Limb (tissue), 2 donors: ENCODE data around the gene PPP1R14C.
"Not testable (repeated sequence)": the region's sequence is repeated elsewhere in the genome, so short reads cannot be mapped to it uniquely, and the experiment has no call there.

ENCODE experiments used
- DNase-seq, 2 donors: peaks; one replicate each; pipeline ENCODE4 v3.0.0-alpha.2; 2016; ENCODE audit errors: extremely low spot score in 2 of 2

Gene PPP1R14C

DNA sequence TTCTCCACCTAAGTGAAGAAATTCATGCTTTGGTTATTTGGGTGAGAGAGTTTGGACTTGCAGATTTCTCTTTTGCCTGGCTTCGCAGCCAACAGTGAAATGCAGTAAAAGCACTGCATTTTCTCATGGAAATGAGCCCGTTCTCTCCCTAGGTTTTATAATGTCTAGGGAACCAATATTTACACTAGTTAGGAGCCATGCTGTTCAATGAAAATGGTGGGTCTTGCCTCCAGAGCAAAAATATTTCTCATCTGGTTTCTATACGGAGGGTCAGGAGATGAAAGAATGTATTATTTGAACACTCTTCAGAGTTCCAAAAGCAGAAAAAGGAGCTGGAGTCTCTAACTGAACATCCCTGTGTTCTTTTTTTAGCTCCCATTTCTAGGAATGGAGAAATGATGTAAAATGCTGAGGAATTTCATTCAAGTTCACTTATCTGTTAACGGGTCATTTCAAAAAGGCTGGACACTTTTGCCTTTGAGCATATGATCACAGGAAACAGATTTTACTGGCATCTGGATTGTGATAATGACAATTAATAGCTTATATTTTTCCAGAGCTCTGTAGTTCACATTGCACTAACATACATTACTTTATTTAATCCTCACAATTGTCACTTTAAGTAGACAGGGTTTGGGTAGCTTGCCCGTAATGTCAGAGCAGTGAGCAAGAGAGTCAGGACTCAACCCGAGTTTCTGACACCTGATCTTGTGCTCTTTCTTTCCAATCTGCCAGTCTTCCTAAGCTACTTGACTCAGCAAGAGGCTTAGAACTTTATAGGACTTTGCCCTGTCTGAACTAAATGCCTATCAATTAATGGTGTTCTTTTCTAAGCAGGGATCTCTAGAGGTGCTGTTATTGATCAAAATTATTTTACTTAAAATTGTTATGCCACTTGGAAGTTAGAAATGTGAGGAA lies 78.0 kb downstream of the PPP1R14C start:
- DNase-seq = no peak

- DNase-seq = no peak
Observed at GRCh38 chr6:150224820-150225219, 82.0 kb downstream of the PPP1R14C start.

DNA sequence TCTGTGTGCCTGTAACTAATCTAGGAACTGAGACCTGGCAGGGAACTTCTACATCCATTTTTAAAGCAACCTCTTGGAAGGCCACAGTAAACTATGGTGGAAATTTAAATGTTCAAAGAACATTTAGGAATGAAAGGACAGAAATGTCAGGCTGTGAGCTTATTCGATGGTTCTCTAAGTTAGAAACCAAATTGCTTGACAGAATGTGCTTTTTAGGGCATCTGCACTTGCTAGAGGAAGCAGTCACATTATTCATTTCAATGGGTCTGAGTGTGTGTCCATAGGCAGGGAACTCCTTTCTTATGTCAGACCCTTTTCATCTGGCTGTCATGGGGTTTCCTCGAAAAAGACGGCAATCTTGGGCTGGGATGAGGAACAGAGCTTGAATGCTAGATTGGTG lies 84.4 kb downstream of the PPP1R14C start:
- DNase-seq = no peak

DNA sequence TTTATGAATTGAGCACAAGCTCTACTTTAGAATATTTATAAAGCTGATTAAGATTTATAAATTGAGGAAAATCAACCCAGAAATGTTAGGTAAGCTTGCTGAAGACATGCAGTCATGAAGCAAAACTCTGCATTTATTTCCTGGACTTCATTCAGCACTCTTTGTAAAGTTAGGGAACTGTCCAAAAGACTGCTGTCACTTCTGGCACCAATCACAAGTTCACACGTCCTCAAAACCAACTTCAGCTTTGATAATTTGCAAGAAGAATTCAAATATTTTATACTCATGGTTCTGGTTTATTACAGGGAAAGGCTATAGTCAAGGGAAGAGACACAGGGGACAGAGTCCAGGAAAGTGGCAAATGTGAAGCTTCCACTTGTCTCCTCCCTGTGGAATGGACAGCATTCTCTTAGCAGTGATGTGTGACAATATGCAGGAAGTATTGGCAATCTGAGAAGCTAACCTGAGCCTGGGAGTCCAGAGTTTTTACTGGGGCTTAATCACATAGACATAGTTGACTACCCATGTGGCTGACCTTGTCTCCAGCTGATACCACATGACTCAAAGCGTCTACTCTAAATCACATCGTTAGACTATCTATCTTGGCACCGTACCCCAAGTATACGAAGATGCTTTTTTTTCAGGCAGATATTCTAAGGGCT lies 85.4 kb downstream of the PPP1R14C start:
- DNase-seq = no peak

GRCh38 chr6:150229436-150230163 lies 86.8 kb downstream of the PPP1R14C start:
- DNase-seq = no peak

DNA sequence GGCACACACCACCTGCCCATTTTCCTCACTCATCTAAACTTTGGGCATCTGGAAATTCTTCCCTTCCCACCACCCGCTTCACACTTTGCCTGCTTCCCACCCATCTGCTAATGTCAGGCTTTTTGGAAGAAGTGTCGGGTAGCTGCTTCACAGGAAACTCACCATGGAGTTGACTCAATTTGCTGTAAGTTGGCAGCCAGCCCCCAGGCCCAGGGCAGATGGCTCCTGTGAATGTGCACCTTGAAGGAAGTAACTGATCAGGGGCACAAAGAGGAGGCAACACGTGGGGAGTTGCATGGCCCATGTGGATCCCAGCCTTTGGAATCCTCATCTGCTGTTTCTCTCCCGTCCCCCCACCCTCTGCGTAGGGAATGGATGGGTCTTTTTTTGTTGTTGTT lies 87.3 kb downstream of the PPP1R14C start:
- no peak for DNase-seq

DNA sequence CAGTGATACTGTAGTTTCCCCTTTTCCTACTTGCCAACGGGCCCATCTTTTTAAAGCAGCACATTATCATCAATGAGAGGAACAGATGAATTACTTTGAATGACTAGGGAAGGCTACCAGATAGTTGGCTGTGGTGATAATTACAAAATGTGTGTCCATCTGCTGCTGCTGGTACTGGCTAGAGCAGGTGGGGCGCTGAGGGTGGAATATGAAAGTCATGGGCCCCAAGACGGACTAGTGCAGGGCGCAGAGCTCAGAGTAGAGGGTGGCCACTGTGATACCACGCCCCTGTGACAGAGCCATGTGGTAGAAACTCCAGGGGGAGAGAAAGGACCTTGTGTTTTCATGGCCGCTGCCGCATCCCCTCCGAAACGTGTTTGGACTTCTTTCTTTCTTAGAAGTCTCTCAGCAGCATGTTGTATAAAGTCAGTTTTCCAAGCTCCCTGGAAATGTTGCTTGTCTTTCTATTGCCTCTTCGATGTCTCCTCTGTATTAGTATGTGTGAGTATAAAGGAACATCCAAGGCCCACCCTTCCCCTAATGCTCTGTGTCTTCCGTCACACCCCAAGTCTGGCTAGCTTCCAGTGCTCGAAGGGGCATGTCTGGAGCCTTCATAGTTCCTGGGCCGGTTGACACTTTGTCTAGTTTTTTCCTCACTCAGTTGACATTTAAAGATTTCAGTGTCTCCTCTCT lies 88.1 kb downstream of the PPP1R14C start:
- DNase-seq = no peak

- no peak for DNase-seq
Observed at GRCh38 chr6:150231525-150231850, 88.6 kb downstream of the PPP1R14C start.

DNA sequence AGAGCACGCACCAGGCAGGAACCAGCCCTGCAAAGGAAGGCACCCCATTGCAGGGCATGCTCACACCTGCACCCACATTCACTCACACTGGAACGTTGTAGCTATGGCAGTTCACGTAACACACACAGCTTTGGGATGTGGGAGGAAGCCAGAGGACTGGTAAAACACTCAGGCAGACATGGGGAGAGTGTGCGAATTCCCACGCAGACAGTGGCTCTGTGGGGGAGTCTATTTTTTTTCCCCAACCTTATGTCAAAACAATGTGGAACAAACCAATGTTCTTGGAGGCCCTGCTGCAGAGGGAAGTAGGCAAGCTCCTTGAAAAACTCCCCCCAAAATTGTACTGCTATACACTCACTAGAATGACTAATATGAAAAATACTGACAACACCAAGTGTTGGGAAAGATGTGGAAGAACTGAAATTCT lies 91.0 kb downstream of the PPP1R14C start:
- no peak for DNase-seq

- no peak for DNase-seq
Observed at GRCh38 chr6:150235218-150235617, 92.4 kb downstream of the PPP1R14C start.

GRCh38 chr6:150236114-150236513 lies 93.3 kb downstream of the PPP1R14C start:
- no peak for DNase-seq

DNA sequence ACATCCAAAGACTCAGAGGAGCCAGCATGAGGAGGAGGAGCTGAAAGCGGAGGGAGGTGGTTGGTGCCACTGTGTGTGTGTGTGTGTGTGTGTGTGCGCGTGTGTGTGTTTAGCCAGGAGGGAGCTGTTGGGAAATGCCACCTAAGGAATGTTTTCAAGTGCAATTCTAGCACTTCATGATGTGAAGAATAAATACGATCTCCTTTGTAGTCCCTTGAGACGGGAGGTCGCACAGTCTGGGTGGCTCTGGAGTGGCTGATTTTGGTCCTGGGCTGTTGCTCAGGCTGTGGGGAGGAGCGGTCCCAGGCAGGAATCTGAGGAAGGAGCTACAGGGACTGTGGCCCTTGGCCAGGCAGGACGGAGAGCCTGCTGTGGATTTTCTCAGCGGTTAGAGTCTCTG lies 93.7 kb downstream of the PPP1R14C start:
- DNase-seq = no peak

DNA sequence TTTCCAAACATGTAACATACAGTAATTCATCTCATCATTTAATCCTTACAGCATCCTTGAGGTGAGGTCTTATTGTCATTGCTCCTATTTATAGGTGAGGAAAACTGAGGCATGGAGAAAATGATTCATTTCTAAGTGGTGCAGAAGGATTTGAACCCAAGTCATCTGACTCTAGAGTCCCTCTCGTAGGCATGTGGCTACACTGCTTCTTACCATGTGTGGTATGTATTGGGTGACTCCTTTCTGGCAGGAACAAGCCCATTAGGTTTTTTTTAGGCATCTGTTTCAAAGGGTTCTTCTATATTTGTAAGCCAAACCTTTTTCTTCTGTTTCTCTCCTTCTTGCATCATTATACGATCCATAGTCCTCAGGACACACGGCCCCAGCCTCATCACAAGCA lies 94.8 kb downstream of the PPP1R14C start:
- no peak for DNase-seq

DNA sequence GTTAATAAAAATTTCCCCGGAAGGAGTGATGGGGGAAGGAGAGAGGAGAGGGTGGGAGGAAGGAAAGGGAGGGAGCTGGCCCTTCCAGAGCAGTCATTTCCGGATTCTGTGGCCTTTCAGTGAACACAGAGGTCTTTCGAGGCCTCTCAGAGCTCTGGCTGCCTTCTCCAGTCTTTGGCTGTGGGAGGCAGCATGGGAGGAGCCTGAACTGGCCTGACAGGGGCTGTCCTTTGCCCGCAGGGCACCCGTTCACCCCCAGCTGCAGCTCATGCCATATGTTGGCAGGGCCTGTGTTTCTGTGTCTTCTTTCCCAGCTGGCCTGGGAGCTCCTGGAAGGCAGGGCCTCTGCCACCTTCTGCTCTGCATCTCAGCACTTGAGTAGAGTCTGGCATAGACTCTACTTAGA lies 95.5 kb downstream of the PPP1R14C start:
- DNase-seq = no peak

GRCh38 chr6:150238846-150239407 lies 96.1 kb downstream of the PPP1R14C start:
- no peak for DNase-seq

DNA sequence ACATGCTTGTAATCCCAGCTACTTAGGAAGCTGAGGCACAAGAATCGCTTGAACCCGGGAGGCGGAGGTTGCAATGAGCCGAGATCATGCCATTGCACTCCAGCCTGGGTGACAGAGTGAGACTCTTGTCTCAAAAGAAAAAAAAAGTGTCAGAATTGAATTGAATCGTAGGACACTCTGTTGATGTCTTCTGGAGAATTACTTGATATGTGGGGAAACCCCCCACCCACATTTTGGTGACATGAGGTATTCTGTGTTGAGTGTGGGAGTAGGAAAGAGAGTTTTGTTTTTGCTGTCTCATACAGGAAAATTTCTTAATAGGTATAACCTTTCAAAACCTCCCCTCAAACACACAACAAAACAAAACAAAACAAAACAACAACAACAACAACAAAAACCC lies 98.9 kb downstream of the PPP1R14C start:
- not testable (repeated sequence) for DNase-seq

DNA sequence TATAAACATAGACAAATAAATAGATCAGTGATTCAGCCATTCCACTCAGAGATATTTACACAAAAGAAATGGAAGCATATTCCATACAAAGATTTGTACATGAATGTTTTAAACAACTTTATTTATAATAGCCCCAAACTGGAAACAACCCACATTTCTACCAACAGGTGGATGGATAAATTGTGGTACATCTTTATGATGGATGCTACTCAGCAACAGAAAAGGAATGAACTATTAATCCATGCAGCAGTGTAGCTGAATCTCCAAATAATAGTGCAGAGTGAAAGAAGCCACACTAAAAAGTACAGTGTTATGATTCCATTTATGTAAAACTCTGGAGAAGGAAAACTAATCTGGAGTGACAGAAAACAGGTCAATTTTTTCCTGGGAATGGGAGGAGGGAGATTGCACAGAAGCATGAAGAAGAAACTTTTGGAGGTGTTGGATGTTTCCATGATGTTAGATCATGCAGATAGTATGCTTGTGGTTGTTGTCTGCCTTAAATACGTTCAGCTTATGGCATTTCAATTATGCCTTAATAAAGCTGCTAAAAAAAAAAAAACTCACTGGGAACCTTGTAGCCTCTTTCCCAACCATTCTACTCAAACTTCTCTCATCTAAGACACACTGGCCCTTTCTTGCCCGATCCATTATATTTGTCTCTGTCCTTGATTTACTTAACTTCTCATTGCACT lies 100.9 kb downstream of the PPP1R14C start:
- DNase-seq = no peak

DNA sequence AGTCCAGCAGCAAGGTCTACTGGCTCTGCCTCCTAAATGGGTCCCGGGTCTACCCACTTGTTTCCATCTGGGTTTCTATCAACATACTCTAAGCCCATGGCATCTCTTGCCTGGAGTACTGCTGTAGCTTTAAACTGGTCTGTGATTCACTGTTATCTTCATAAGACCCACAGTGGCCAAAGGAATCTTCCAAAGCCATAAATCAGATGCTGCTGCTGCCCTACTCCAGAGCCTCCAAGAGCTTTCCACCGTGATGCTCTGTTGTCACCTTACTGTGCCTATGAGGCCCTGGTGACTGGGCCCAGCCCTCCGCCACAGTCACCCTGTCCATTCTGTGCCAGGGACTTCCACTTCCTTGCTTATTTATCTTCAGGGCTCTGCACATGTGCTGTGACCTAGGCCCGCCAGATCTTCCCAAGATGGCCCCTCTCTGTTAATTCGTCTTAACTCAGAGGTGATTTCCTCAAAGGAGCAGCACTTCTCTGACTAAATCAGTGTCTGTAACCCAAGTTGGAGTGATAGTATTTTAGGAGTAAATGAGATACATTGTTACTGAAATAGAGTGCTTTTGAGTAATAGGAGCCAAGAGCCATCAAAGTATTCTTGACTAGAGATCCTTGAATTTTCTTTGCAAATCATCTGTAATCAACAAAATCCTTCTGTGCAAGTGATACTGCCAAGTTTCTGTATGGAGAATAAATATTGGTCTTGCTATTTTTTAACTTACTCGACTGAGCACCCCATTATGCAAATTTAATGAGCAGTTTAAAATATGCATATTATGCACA lies 102.5 kb downstream of the PPP1R14C start:
- no peak for DNase-seq

GRCh38 chr6:150247803-150248202 lies 105.0 kb downstream of the PPP1R14C start:
- DNase-seq = no peak

GRCh38 chr6:150248300-150248699 lies 105.5 kb downstream of the PPP1R14C start:
- no peak for DNase-seq
